ENCODE results near the gene ARAF.

ARAF gene

DNA sequence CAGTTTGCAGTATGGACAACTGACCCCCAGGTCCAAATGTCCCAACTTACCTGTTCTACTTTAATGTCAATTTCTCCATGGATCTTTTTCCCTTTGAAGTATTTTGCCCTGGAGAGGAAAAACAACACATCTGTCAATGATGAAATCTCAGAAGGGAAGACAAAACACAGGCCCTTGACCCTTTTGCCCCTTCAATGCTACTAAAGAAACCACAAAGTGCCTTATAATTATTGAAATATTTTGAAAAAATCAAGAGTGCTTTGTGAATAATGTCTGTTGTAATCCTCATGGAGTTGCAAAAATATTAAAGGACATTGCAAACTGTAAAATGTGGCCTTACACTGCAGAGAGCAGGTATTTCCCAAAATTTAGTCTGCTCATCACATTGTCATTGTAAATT is 46.1 kb downstream of the ARAF start:
- Histone ChIP-seq H3K27ac (ENCODE audit: low read length) (no peak overlapping the region), H3K9me3 (ENCODE audit: control insufficient read depth in 2 of 2, low read length in 2 of 2) (no peaks in the 10 kb centered on the region), H3K27me3 (ENCODE audit: control insufficient read depth in 1 of 2, insufficient read depth in 2 of 2, low read length in 2 of 2) (peaks cover 0 to 7% of the 10 kb centered on the region in 2 donors), H3K4me3 (ENCODE audit: low read length in 2 of 2) (no peak overlapping the region), H3K9ac (ENCODE audit: low read length in 2 of 2) (no peak overlapping the region), H3K4me1 (ENCODE audit: control insufficient read depth, insufficient read depth, low read length) (no peaks in the 10 kb centered on the region), H3K36me3 (ENCODE audit: control insufficient read depth in 2 of 2, insufficient read depth in 2 of 2, low read length in 2 of 2) (no peaks in the 10 kb centered on the region)

DNA sequence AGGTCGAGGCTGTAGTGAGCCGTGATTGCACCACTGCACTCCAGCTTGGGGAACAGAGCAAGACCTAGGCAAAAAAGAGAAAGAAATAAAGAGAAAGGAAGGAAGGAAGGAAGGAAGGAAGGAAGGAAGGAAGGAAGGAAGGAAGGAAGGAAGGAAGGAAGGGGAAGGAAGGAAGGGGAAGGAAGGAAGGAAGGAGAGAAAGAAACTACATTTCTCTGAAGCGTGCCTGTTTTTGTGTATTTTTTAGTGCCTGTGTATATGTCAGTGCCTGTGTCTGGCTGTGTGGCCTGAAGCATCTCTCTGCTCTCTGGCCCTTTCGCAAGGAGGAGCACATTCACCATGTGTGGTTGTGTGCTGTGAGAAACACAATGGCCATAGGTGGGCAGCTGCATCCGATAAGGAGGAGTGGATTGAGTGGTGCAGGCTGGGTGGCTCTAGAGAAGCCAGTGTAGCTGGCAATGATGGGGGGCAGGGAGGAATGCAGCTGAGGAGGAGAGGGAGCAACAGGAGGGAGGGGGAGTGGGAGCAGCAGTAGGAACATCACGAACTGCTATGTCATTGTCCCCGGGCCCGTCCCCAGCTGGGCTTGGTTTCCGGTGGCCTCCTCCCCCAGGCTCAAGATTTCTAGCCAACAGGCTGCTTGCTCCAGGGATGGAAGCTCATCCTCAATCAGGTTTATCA is 47.3 kb downstream of the ARAF start:
- H3K9ac ChIP-seq (ENCODE audit: low read length in 2 of 2) = no peak overlapping the region
- no peak overlapping the region for H3K4me3 ChIP-seq (ENCODE audit: low read length in 2 of 2)
- no peak overlapping the region for H3K27ac ChIP-seq (ENCODE audit: low read length)
- H3K4me1 ChIP-seq (ENCODE audit: control insufficient read depth, insufficient read depth, low read length) = no peaks in the 10 kb centered on the region
- no peaks in the 10 kb centered on the region for H3K9me3 ChIP-seq (ENCODE audit: control insufficient read depth in 2 of 2, low read length in 2 of 2)
- no peaks in the 10 kb centered on the region for H3K36me3 ChIP-seq (ENCODE audit: control insufficient read depth in 2 of 2, insufficient read depth in 2 of 2, low read length in 2 of 2)
- H3K27me3 ChIP-seq (ENCODE audit: control insufficient read depth in 1 of 2, insufficient read depth in 2 of 2, low read length in 2 of 2) = peaks cover 0 to 7% of the 10 kb centered on the region in 2 donors

DNA sequence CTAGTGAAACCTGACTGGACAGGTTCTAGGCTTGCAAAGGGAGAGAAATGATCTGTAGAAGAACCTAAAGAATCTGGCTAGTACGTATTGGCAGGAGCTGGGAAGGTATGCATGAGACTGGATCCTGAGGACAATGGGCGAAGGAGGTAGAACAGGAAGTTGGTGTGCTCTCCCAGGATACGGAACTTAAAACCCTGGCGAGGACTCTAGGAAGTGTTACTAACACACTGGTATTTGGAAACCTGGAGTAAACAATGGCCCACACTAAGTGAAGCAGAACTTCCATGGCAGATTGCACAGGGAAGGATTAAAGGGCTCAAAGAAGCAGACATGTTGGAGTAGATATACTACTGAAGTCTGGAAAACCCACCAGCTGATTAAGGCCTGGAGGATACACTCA is 49.5 kb downstream of the ARAF start:
- Histone ChIP-seq H3K36me3 (ENCODE audit: control insufficient read depth in 2 of 2, insufficient read depth in 2 of 2, low read length in 2 of 2) (no peaks in the 10 kb centered on the region), H3K4me1 (ENCODE audit: control insufficient read depth, insufficient read depth, low read length) (no peaks in the 10 kb centered on the region), H3K9ac (ENCODE audit: low read length in 2 of 2) (no peak overlapping the region), H3K4me3 (ENCODE audit: low read length in 2 of 2) (no peak overlapping the region), H3K27me3 (ENCODE audit: control insufficient read depth in 1 of 2, insufficient read depth in 2 of 2, low read length in 2 of 2) (peaks cover 0 to 12% of the 10 kb centered on the region in 2 donors), H3K27ac (ENCODE audit: low read length) (no peak overlapping the region), H3K9me3 (ENCODE audit: control insufficient read depth in 2 of 2, low read length in 2 of 2) (no peaks in the 10 kb centered on the region)

GRCh38 chrX:47611489-47611888 is 50.5 kb downstream of the ARAF start:
- peaks cover 0 to 14% of the 10 kb centered on the region in 2 donors for H3K27me3 ChIP-seq (ENCODE audit: control insufficient read depth in 1 of 2, insufficient read depth in 2 of 2, low read length in 2 of 2)
- H3K9me3 ChIP-seq (ENCODE audit: control insufficient read depth in 2 of 2, low read length in 2 of 2) = peaks cover 0 to 3% of the 10 kb centered on the region in 2 donors
- H3K27ac ChIP-seq (ENCODE audit: low read length) = no peak overlapping the region
- no peaks in the 10 kb centered on the region for H3K36me3 ChIP-seq (ENCODE audit: control insufficient read depth in 2 of 2, insufficient read depth in 2 of 2, low read length in 2 of 2)
- H3K4me3 ChIP-seq (ENCODE audit: low read length in 2 of 2) = no peak overlapping the region
- H3K4me1 ChIP-seq (ENCODE audit: control insufficient read depth, insufficient read depth, low read length) = no peaks in the 10 kb centered on the region
- H3K9ac ChIP-seq (ENCODE audit: low read length in 2 of 2) = no peak overlapping the region

DNA sequence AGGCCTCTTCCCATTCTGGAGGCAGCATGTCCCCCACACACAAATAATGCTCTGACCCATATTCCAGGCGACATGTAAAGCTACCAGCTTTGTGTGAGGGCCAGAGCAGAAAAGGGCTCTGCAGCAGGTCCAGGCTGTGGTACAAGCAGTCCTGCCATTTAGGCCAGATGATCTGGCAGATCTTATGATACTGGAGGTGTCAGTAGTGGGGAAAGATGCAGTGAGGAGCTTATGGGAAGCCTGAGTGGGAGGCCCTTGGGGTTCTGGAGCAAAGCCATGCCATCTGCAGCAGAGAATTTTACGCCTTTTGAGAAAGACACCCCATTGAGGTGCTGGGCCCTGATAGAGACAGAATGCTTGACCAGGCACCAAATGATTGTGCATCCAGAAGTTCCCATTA is 50.9 kb downstream of the ARAF start:
- no peak overlapping the region for H3K4me3 ChIP-seq (ENCODE audit: low read length in 2 of 2)
- H3K27ac ChIP-seq (ENCODE audit: low read length) = no peak overlapping the region
- H3K4me1 ChIP-seq (ENCODE audit: control insufficient read depth, insufficient read depth, low read length) = no peaks in the 10 kb centered on the region
- peaks cover 0 to 14% of the 10 kb centered on the region in 2 donors for H3K27me3 ChIP-seq (ENCODE audit: control insufficient read depth in 1 of 2, insufficient read depth in 2 of 2, low read length in 2 of 2)
- no peaks in the 10 kb centered on the region for H3K36me3 ChIP-seq (ENCODE audit: control insufficient read depth in 2 of 2, insufficient read depth in 2 of 2, low read length in 2 of 2)
- H3K9ac ChIP-seq (ENCODE audit: low read length in 2 of 2) = no peak overlapping the region
- H3K9me3 ChIP-seq (ENCODE audit: control insufficient read depth in 2 of 2, low read length in 2 of 2) = peaks cover 0 to 3% of the 10 kb centered on the region in 2 donors

- Histone ChIP-seq H3K9me3 (ENCODE audit: control insufficient read depth in 2 of 2, low read length in 2 of 2) (peaks cover 0 to 3% of the 10 kb centered on the region in 2 donors), H3K27ac (ENCODE audit: low read length) (no peak overlapping the region), H3K9ac (ENCODE audit: low read length in 2 of 2) (no peak overlapping the region), H3K4me1 (ENCODE audit: control insufficient read depth, insufficient read depth, low read length) (no peaks in the 10 kb centered on the region), H3K4me3 (ENCODE audit: low read length in 2 of 2) (no peak overlapping the region), H3K27me3 (ENCODE audit: control insufficient read depth in 1 of 2, insufficient read depth in 2 of 2, low read length in 2 of 2) (peaks cover 0 to 14% of the 10 kb centered on the region in 2 donors), H3K36me3 (ENCODE audit: control insufficient read depth in 2 of 2, insufficient read depth in 2 of 2, low read length in 2 of 2) (no peaks in the 10 kb centered on the region)
These were observed 51.4 kb downstream of the ARAF start for GRCh38 chrX:47612418-47612817.

DNA sequence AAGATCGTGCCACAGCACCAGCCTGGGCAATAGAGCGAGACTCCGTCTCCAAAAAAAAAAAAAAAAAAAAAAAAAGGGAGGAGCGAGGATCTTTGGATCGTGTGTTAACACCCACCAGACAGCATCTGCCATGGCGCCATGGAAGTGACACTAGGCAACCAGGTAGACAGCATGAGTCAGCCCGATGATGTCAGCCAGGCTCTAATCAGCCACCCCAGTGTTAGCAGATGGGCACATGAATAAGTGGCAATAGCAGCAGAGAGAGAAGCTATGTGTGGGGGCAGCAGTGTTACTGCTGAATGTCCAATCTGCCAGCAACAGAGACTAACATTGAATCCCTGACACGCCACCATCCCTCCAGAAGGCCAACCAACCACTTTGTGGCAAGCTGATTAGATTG is 52.1 kb downstream of the ARAF start:
- no peaks in the 10 kb centered on the region for H3K4me1 ChIP-seq (ENCODE audit: control insufficient read depth, insufficient read depth, low read length)
- no peak overlapping the region for H3K4me3 ChIP-seq (ENCODE audit: low read length in 2 of 2)
- H3K36me3 ChIP-seq (ENCODE audit: control insufficient read depth in 2 of 2, insufficient read depth in 2 of 2, low read length in 2 of 2) = no peaks in the 10 kb centered on the region
- peaks cover 0 to 3% of the 10 kb centered on the region in 2 donors for H3K9me3 ChIP-seq (ENCODE audit: control insufficient read depth in 2 of 2, low read length in 2 of 2)
- peaks cover 0 to 14% of the 10 kb centered on the region in 2 donors for H3K27me3 ChIP-seq (ENCODE audit: control insufficient read depth in 1 of 2, insufficient read depth in 2 of 2, low read length in 2 of 2)
- H3K9ac ChIP-seq (ENCODE audit: low read length in 2 of 2) = no peak overlapping the region
- no peak overlapping the region for H3K27ac ChIP-seq (ENCODE audit: low read length)

DNA sequence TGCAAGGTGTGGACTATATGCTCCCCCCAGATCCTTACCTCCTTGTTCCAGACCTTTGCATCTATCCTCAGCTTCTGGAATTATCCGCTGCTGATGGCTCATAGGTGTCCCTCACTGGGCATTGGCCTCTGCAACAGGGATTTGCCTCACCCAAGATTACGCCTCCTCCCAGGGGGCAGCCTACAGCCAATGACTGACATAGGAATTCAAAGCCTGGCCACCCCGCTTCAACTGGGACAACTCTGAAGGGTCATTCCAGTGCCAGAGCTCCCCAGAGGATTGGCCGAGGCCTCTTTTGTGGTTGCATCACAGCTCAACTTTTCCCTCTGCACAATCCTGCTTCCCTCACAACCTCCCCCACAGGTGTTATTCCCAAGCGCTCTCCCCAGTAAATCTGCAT is 53.6 kb downstream of the ARAF start:
- H3K27me3 ChIP-seq (ENCODE audit: control insufficient read depth in 1 of 2, insufficient read depth in 2 of 2, low read length in 2 of 2) = peaks cover 3 to 11% of the 10 kb centered on the region in 2 donors
- H3K4me3 ChIP-seq (ENCODE audit: low read length in 2 of 2) = no peak overlapping the region
- H3K27ac ChIP-seq (ENCODE audit: low read length) = no peak overlapping the region

DNA sequence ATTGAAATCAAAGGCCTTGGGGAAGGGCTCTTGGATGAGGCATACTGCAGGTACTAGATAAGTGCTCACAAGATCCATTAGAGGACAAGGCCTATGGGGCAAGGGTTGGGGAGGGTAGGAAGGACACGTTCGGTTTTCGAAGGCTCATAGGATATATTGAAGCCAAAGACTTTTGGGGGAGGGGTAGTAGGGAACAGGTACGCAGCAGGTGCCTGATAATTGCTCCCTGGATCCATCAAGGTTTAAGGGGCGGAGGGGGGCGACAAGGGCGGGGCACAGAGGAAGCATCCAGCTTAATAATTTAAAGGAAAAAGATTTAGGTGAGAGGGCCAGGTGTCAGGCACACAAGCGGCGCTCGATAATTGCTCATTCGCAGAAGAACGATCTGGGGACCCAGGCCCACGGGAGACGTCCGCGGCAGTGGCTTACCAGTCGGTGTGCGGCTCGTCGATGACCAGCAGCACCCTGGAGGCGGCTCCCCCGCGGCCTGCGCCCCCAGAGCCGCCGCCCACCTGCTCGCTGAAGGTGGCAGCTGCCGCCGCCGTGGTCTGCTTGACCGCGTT is 58.0 kb downstream of the ARAF start:
- peaks cover 0 to 5% of the 10 kb centered on the region in 2 donors for H3K9me3 ChIP-seq (ENCODE audit: control insufficient read depth in 2 of 2, low read length in 2 of 2)
- no peak overlapping the region for H3K9ac ChIP-seq (ENCODE audit: low read length in 2 of 2)
- H3K27ac ChIP-seq (ENCODE audit: low read length) = no peak overlapping the region

More for the DNA sequence above, 53.6 kb downstream of the ARAF start:
- Histone ChIP-seq H3K9ac (ENCODE audit: low read length in 2 of 2) (no peak overlapping the region), H3K4me1 (ENCODE audit: control insufficient read depth, insufficient read depth, low read length) (peaks cover 2% of the 10 kb centered on the region), H3K9me3 (ENCODE audit: control insufficient read depth in 2 of 2, low read length in 2 of 2) (peaks cover 0 to 3% of the 10 kb centered on the region in 2 donors), H3K36me3 (ENCODE audit: control insufficient read depth in 2 of 2, insufficient read depth in 2 of 2, low read length in 2 of 2) (no peaks in the 10 kb centered on the region)

DNA sequence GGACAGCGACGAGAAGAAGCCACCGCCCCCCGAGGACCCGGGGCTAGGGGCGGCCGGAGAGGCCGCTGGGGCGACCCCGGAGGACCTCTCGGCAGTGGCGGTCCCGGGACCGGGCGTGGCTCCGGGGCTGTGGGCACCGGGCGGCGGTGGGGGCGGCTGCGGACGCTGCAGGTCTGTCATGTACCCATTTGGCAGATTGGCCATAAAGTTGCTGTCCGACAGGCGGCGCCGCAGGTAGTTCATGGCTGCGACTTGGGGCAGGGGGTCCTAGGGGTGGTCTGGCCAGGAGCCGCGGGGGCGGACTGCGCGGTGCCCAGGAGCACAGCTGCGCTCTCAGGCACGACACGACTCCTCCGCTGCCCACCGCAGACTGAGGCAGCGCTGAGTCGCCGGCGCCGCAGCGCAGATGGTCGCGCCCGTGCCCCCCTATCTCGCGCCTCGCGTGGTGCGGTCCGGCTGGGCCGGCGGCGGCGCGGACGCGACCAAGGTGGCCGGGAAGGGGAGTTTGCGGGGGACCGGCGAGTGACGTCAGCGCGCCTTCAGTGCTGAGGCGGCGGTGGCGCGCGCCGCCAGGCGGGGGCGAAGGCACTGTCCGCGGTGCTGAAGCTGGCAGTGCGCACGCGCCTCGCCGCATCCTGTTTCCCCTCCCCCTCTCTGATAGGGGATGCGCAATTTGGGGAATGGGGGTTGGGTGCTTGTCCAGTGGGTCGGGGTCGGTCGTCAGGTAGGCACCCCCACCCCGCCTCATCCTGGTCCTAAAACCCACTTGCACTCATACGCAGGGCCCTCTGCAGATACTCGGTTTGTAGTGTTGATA is 58.7 kb downstream of the ARAF start, which contains the start of gene SYN1:
Gene SYN1, minus strand, starts transcription at position 372 of the 817 bp plus-strand sequence. Its CDS starts 129 bp downstream, at position 243.
- H3K36me3 ChIP-seq (ENCODE audit: control insufficient read depth in 2 of 2, insufficient read depth in 2 of 2, low read length in 2 of 2) = no peaks in the 10 kb centered on the region
- H3K27me3 ChIP-seq (ENCODE audit: control insufficient read depth in 1 of 2, insufficient read depth in 2 of 2, low read length in 2 of 2) = peaks cover 11 to 21% of the 10 kb centered on the region in 2 donors
- H3K9me3 ChIP-seq (ENCODE audit: control insufficient read depth in 2 of 2, low read length in 2 of 2) = peaks cover 0 to 5% of the 10 kb centered on the region in 2 donors
- no peak within 1 kb of the TSS for H3K27ac ChIP-seq (ENCODE audit: low read length)
- H3K4me1 ChIP-seq (ENCODE audit: control insufficient read depth, insufficient read depth, low read length) = peaks cover 5% of the 10 kb centered on the region
- peak within 1 kb of the TSS in 1 of 2 donors; percentile 58 for H3K4me3 ChIP-seq (ENCODE audit: low read length in 2 of 2)
- H3K9ac ChIP-seq (ENCODE audit: low read length in 2 of 2) = no peak within 1 kb of the TSS

More for the DNA sequence above, 58.0 kb downstream of the ARAF start:
- Histone ChIP-seq H3K27me3 (ENCODE audit: control insufficient read depth in 1 of 2, insufficient read depth in 2 of 2, low read length in 2 of 2) (peaks cover 11 to 24% of the 10 kb centered on the region in 2 donors), H3K36me3 (ENCODE audit: control insufficient read depth in 2 of 2, insufficient read depth in 2 of 2, low read length in 2 of 2) (no peaks in the 10 kb centered on the region), H3K4me3 (ENCODE audit: low read length in 2 of 2) (no peak overlapping the region), H3K4me1 (ENCODE audit: control insufficient read depth, insufficient read depth, low read length) (peaks cover 5% of the 10 kb centered on the region)

Measured in stomach smooth muscle (tissue), 2 donors.